ENCODE data around the gene SLC22A15. TPM values are rescaled to one million over a fixed set of nuclear protein-coding genes. Genes with fewer than 3 reads are reported as not detected.
A peak's percentile ranks its signal among the peaks of the same experiment; 100 is the strongest.

The SLC22A15 gene
- total RNA-seq, 1 donor from 2014 or later = 26.8 TPM

DNA sequence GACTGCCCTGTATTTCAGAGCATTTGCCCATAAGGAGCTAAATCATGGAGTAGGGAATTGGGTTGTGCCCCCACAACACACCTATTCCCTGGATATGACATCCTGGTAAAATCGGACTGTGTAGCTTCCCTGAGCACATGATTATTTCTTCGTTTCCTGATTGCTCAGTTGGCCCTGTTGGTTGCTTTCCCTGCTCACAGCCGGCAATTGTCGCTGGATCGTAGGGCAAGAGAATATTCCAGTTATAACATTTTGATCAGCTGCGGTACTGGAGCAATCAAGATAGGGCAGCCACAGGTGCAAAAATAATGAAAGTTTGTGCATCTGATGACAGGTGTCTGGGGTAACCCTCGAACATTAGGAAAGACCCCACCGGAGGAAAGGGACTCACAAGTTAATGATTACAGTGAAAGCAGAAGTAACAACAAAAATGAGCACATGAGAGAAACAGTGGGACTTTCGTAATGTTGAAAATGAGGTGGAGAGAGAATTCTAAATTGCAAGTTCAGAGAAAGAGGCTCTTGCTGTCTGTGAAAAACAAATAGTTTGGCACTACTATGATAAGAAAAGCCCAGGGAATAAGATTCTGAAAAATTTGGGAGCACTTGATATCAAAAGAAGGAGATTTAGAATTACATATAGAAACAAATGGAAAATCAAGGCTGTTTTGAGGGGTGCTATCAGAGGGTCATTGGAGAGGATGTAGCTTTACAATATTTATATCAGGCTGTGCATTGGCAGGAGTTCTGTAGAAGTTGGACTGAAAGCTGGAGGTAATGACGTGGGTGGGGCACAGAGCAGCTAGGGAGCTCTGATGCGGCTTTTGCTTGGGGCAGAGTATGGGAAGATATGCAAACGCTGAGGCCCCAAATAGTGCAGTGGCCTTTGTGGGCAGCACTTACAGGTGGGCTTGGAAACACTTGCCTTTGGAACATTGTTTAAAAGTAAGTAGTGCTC lies 134.5 kb downstream of the SLC22A15 start, which contains the start of gene MAB21L3:
Gene MAB21L3, plus strand, starts transcription at position 833 of the 957 bp plus-strand sequence. CDS start 1,217 bp downstream, outside the sequence.
- H3K27me3 ChIP-seq (ENCODE audit: low read depth) = no peaks in the 10 kb centered on the region
- H3K4me3 ChIP-seq = no peak within 1 kb of the TSS
- peak within 1 kb of the TSS; percentile 2 for H3K27ac ChIP-seq
- DNase-seq (no peak), ATAC-seq (peak in 1 of 2 donors; percentile 32)
- TF ChIP-seq, protein P1, sequence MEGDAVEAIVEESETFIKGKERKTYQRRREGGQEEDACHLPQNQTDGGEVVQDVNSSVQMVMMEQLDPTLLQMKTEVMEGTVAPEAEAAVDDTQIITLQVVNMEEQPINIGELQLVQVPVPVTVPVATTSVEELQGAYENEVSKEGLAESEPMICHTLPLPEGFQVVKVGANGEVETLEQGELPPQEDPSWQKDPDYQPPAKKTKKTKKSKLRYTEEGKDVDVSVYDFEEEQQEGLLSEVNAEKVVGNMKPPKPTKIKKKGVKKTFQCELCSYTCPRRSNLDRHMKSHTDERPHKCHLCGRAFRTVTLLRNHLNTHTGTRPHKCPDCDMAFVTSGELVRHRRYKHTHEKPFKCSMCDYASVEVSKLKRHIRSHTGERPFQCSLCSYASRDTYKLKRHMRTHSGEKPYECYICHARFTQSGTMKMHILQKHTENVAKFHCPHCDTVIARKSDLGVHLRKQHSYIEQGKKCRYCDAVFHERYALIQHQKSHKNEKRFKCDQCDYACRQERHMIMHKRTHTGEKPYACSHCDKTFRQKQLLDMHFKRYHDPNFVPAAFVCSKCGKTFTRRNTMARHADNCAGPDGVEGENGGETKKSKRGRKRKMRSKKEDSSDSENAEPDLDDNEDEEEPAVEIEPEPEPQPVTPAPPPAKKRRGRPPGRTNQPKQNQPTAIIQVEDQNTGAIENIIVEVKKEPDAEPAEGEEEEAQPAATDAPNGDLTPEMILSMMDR (IDR thresholded peaks at IDR 0.05) = no peak
- H3K4me1 ChIP-seq = peaks cover 14% of the 10 kb centered on the region
- intact Hi-C loops (cut with DNase I) = no loop called here
- no peaks in the 10 kb centered on the region for H3K36me3 ChIP-seq
- no peaks in the 10 kb centered on the region for H3K9me3 ChIP-seq

DNA sequence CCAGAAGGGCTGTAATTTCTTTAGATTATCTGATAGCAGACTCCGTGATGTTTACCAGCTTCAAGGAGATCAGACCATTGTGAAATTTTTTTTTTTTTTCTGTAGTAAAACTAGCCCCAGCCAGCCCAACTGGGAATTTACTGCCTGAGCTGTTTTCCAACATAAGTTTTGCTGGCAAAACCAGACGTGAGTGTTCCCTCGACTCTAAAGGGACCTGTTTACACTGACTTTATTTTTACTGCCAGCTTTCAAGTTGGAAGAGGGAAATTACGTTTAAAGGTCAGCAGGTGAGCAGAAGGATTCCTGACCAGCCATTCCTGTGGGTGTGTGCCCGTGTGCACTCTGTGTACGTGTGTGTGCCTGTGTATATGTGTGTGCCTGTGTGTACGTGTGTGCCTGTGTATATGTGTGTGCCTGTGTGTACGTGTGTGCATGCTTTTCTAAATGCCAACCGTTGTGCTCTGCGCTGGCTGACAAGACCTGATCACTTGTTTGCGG lies 135.3 kb downstream of the SLC22A15 start:
- H3K27me3 ChIP-seq (ENCODE audit: low read depth) = no peaks in the 10 kb centered on the region

DNA sequence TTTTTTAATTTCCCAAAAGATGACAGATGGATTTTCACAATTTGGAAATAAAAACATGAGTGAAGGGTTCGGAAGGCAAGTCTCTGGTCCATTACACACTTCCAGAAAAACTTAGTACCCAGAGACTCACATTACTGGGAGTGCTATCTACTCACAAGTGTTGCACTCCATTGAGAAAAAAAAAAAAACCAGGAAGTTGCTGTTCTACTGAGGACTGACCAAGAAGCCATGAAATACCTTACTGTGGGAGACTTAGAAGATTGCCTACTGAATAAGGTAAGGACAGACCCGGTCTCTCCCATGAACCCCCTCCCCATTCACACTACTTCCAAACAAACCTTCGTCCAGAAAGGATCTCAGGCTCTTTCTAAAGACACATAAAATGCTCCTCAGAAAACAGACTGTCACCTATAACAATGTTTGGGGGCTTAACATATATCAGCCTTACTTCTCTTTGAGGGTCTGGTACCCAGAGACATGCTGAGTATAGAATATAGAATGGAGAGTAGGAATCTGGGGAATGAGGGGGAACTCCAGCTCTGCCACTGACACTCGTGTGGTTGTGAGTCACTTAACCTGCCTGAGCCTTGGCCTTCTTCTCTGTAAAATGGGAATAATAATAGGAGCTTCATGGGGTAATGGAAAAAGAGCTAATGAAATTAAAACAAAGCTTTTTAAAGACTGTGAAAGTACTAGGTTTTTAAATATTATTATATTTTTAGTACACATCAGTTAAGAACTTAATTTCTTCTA lies 136.3 kb downstream of the SLC22A15 start:
- intact Hi-C loops (cut with DNase I) = no loop called here
- Histone ChIP-seq H3K4me3 (no peak overlapping the region), H3K4me1 (peaks cover 14% of the 10 kb centered on the region), H3K27me3 (ENCODE audit: low read depth) (no peaks in the 10 kb centered on the region), H3K27ac (no peak overlapping the region), H3K36me3 (no peaks in the 10 kb centered on the region), H3K9me3 (no peaks in the 10 kb centered on the region)
- TF ChIP-seq, protein P1 (IDR thresholded peaks at IDR 0.05) = no peak
- peak in 1 of 2 donors; percentile 21 for ATAC-seq
- no peak for DNase-seq

More for the DNA sequence above, 135.3 kb downstream of the SLC22A15 start:
- DNase-seq (no peak), ATAC-seq (peak; percentile 45 to 47)
- Histone ChIP-seq H3K36me3 (no peaks in the 10 kb centered on the region), H3K4me1 (peaks cover 14% of the 10 kb centered on the region), H3K9me3 (no peaks in the 10 kb centered on the region), H3K27ac (peak overlapping the region; percentile 2), H3K4me3 (no peak overlapping the region)
- intact Hi-C loops (cut with DNase I) = no loop called here
- TF ChIP-seq, protein P1 (IDR thresholded peaks at IDR 0.05) = no peak

DNA sequence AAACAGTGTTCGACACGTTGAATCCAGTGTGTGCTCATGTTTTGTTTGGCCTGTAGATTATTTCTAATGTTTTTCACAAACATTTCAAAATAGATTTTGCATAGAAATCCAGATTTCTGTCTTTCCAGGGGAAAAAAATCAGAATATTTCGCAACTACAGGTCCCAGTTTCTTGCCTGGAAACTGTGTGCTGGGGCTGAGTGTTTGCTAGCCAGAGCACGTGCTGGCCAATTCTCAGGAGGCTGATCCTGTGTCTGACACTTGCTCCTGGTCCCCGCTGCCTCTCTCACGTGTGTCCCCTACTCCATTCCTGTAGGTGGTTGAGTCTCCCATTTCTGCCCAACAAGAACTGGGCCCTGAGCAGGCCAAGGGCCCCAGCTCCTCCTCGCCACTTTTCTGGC lies 137.3 kb downstream of the SLC22A15 start:
- intact Hi-C loops (cut with DNase I) = no loop called here
- no peak for ATAC-seq
- Histone ChIP-seq H3K9me3 (no peaks in the 10 kb centered on the region), H3K4me1 (peaks cover 14% of the 10 kb centered on the region), H3K4me3 (no peak overlapping the region), H3K36me3 (no peaks in the 10 kb centered on the region), H3K27ac (no peak overlapping the region), H3K27me3 (ENCODE audit: low read depth) (no peaks in the 10 kb centered on the region)
- TF ChIP-seq, protein P1 (IDR thresholded peaks at IDR 0.05) = no peak
- DNase-seq = no peak

All from lower lobe of right lung (tissue), 2 donors.